Vagina (tissue), 2 donors: Measurements from ENCODE around the gene ARSI.

Source experiments
- CTCF ChIP-seq, 3 experiments: fragments of 450-650 bp in 2 of 3; fragments of 200-600 bp in 1 of 3; sonication (generic) in 1 of 3; IDR thresholded peaks; one replicate each; pipeline ENCODE4 v1.5.1; 2017 to 2019; ENCODE audit warnings: antibody characterized with exemption in 3 of 3, mild to moderate bottlenecking in 2 of 3, moderate library complexity in 2 of 3
- POLR2A ChIP-seq, 2 donors: fragments of 450-650 bp; IDR thresholded peaks; one replicate each; pipeline ENCODE4 v1.6.1; 2017; ENCODE audit warnings: antibody characterized with exemption in 2 of 2, mild to moderate bottlenecking in 2 of 2, moderate library complexity in 2 of 2

- no peak for TF ChIP-seq CTCF (IDR thresholded peaks at IDR 0.05)
- no peak for TF ChIP-seq POLR2A (IDR thresholded peaks at IDR 0.05)
Observed at GRCh38 chr5:150298701-150299451, 3.8 kb downstream of the ARSI start.
